Cardiac muscle cell (in vitro differentiated cells and primary cell): ENCODE data around the gene RUVBL2. TPM values are rescaled to one million over a fixed set of nuclear protein-coding genes. Genes with fewer than 3 reads are reported as not detected.
A peak's percentile ranks its signal among the peaks of the same experiment; 100 is the strongest.

Experiments
- DNase-seq, 2 donors: peaks; one replicate each; pipeline versions ENCODE4 v3.0.0 to v3.0.0-alpha.2; 2010 to 2017; ENCODE audit warnings: low read depth in 1 of 2, low spot score in 1 of 2
- H3K27ac ChIP-seq: fragments of 200-600 bp; sonication (generic); 2 replicates; pipeline ENCODE4 v1.5.1; 2016
- H3K27me3 ChIP-seq: fragments of 200-600 bp; sonication (generic); 2 replicates; pipeline ENCODE4 v1.6.0; 2016; ENCODE audit warnings: control low read depth
- H3K36me3 ChIP-seq: fragments of 200-600 bp; sonication (generic); 2 replicates; pipeline ENCODE4 v1.5.1; 2016; ENCODE audit warnings: control low read depth
- H3K4me1 ChIP-seq: fragments of 200-600 bp; sonication (generic); 2 replicates; pipeline ENCODE4 v1.8.1; 2017; ENCODE audit warnings: low read depth, mild to moderate bottlenecking, mixed run types
- H3K4me3 ChIP-seq: fragments of 200-600 bp; sonication (generic); 2 replicates; pipeline ENCODE4 v1.5.1; 2016; ENCODE audit warnings: mild to moderate bottlenecking
- H3K9me3 ChIP-seq: fragments of 200-600 bp; sonication (generic); 2 replicates; pipeline ENCODE4 v1.5.1; 2017; ENCODE audit warnings: low read depth, mild to moderate bottlenecking, control low read depth
- CTCF ChIP-seq: IDR thresholded peaks from 2 replicates; pipeline ENCODE4 v1.5.1; 2012; ENCODE audit warnings: low read depth, mild to moderate bottlenecking, low read length
- polyA plus RNA-seq: library from polyadenylated mRNA; unstranded; fragments of >200 nt; fragmentation: Nextera tagmentation; extraction: Ambion mirVana; gene quantifications from 2 replicates; pipeline ENCODE4 v1.2.1, GENCODE V29; 2016
- total RNA-seq: library from RNA; depleted of rRNA; stranded (reverse); fragments of >200 nt; gene quantifications from 2 replicates; pipeline ENCODE4 v1.2.3, GENCODE V29; 2016

RUVBL2 gene
- total and polyA plus RNA-seq, 2 experiments from 2014 or later, result 128 to 294 TPM

GRCh38 chr19:48968179-48968661 is 25.5 kb upstream of the RUVBL2 start:
- Histone ChIP-seq H3K9me3 (no peaks in the 10 kb centered on the region), H3K36me3 (peaks cover 40% of the 10 kb centered on the region), H3K27ac (peak overlapping the region; percentile 20), H3K4me3 (no peak overlapping the region), H3K27me3 (no peaks in the 10 kb centered on the region), H3K4me1 (peaks cover 18% of the 10 kb centered on the region)
- DNase-seq, result peak in 1 of 2 donors; percentile 74
- TF ChIP-seq CTCF, result no peak

- no peak for TF ChIP-seq CTCF
- no peak overlapping the region for H3K4me3 ChIP-seq
- no peaks in the 10 kb centered on the region for H3K9me3 ChIP-seq
- no peak overlapping the region for H3K27ac ChIP-seq
- DNase-seq, result no peak
- peaks cover 46% of the 10 kb centered on the region for H3K36me3 ChIP-seq
- H3K4me1 ChIP-seq, result peaks cover 12% of the 10 kb centered on the region
- no peaks in the 10 kb centered on the region for H3K27me3 ChIP-seq
Measured at GRCh38 chr19:48968813-48969218, 24.9 kb upstream of the RUVBL2 start.

- DNase-seq, result no peak
- H3K27ac ChIP-seq, result no peak overlapping the region
- H3K4me3 ChIP-seq, result no peak overlapping the region
- peaks cover 51% of the 10 kb centered on the region for H3K36me3 ChIP-seq
- no peaks in the 10 kb centered on the region for H3K9me3 ChIP-seq
- no peaks in the 10 kb centered on the region for H3K27me3 ChIP-seq
- TF ChIP-seq CTCF, result no peak
- peaks cover 6% of the 10 kb centered on the region for H3K4me1 ChIP-seq
Measured at GRCh38 chr19:48969276-48970138, 24.2 kb upstream of the RUVBL2 start.

GRCh38 chr19:48970139-48970766 is 23.4 kb upstream of the RUVBL2 start:
- DNase-seq, result no peak
- no peaks in the 10 kb centered on the region for H3K27me3 ChIP-seq
- peaks cover 51% of the 10 kb centered on the region for H3K36me3 ChIP-seq
- H3K9me3 ChIP-seq, result no peaks in the 10 kb centered on the region
- no peak overlapping the region for H3K4me3 ChIP-seq
- TF ChIP-seq CTCF, result no peak
- H3K27ac ChIP-seq, result no peak overlapping the region
- peaks cover 3% of the 10 kb centered on the region for H3K4me1 ChIP-seq

- Histone ChIP-seq H3K27me3 (no peaks in the 10 kb centered on the region), H3K27ac (no peak overlapping the region), H3K36me3 (peaks cover 51% of the 10 kb centered on the region), H3K9me3 (no peaks in the 10 kb centered on the region), H3K4me3 (no peak overlapping the region), H3K4me1 (peaks cover 3% of the 10 kb centered on the region)
- peak; percentile 94 for TF ChIP-seq CTCF
- peak; percentile 87 to 94 for DNase-seq
Measured at GRCh38 chr19:48970923-48971395, 22.7 kb upstream of the RUVBL2 start.
